ENCODE data around the gene CRABP2. TPM values are rescaled to one million over a fixed set of nuclear protein-coding genes. Genes with fewer than 3 reads are reported as not detected.

CRABP2 gene
- total and polyA plus RNA-seq, 10 of the 15 experiments (the other 5 are each of a cell fraction or from before 2014, with no cell fraction given), result 0.21 to 1.3 (median 0.41) TPM

DNA sequence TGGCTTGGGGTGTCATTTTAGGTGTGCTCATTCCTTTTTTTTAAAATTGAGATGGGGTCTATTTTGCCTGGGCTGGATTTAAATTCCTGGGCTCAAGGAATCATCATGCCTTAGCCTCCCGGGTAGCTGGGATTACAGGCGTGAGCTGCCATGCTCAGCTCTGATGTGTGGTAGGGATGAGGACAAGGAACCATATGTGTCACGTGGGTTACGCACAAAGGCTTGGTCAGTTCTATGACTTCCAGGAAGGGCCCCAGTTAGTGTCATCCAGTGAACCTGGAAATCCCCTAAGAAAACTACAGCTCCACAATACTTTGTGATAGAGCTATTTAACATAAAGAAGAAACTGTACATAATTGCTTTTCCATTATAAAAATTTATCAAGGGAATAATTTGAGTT lies 16.2 kb upstream of the CRABP2 start (continued):
- TF ChIP-seq, protein P1, sequence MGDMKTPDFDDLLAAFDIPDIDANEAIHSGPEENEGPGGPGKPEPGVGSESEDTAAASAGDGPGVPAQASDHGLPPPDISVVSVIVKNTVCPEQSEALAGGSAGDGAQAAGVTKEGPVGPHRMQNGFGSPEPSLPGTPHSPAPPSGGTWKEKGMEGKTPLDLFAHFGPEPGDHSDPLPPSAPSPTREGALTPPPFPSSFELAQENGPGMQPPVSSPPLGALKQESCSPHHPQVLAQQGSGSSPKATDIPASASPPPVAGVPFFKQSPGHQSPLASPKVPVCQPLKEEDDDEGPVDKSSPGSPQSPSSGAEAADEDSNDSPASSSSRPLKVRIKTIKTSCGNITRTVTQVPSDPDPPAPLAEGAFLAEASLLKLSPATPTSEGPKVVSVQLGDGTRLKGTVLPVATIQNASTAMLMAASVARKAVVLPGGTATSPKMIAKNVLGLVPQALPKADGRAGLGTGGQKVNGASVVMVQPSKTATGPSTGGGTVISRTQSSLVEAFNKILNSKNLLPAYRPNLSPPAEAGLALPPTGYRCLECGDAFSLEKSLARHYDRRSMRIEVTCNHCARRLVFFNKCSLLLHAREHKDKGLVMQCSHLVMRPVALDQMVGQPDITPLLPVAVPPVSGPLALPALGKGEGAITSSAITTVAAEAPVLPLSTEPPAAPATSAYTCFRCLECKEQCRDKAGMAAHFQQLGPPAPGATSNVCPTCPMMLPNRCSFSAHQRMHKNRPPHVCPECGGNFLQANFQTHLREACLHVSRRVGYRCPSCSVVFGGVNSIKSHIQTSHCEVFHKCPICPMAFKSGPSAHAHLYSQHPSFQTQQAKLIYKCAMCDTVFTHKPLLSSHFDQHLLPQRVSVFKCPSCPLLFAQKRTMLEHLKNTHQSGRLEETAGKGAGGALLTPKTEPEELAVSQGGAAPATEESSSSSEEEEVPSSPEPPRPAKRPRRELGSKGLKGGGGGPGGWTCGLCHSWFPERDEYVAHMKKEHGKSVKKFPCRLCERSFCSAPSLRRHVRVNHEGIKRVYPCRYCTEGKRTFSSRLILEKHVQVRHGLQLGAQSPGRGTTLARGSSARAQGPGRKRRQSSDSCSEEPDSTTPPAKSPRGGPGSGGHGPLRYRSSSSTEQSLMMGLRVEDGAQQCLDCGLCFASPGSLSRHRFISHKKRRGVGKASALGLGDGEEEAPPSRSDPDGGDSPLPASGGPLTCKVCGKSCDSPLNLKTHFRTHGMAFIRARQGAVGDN (IDR thresholded peaks at IDR 0.05), result peak; percentile 23; the same call in 1 of the 2 replicates
- TF ChIP-seq ZNF274 (IDR thresholded peaks at IDR 0.05; ENCODE audit: insufficient read depth, insufficient read length), result no peak

GRCh38 chr1:156721131-156721530 lies 15.7 kb upstream of the CRABP2 start:
- Histone ChIP-seq H4K20me1 (ENCODE audit: control insufficient read depth, insufficient read depth) (peaks cover 7% of the 10 kb centered on the region), H3K9me3 (replicated peaks; ENCODE audit: control insufficient read depth, insufficient read depth, low read length) (no peaks in the 10 kb centered on the region), H3K36me3 (ENCODE audit: control insufficient read depth in 2 of 2, insufficient read depth in 2 of 2, low read length in 1 of 2) (peaks cover 16 to 39% of the 10 kb centered on the region in 2 experiments), H3K27ac (ENCODE audit: control insufficient read depth, insufficient read depth) (peak overlapping the region; percentile 72), H3K4me3 (no peak overlapping the region), H3K4me1 (ENCODE audit: control insufficient read depth, insufficient read depth, low read length) (peaks cover 16% of the 10 kb centered on the region), H3K9ac (ENCODE audit: control insufficient read depth, insufficient read depth, low read length) (peak overlapping the region; percentile 15; the same call in 1 of the 2 replicates), H3K27me3 (replicated peaks in 1 of 2; ENCODE audit: control insufficient read depth in 2 of 2, insufficient read depth in 2 of 2, low read length in 1 of 2) (no peaks in the 10 kb centered on the region), H3K79me2 (ENCODE audit: control insufficient read depth, insufficient read depth, low read length) (peaks cover 47% of the 10 kb centered on the region), H3K4me2 (ENCODE audit: control insufficient read depth, insufficient read depth) (no peak overlapping the region), H2AFZ (ENCODE audit: control insufficient read depth, low read depth, low read length) (no peak overlapping the region)
- ATAC-seq (peak; percentile 9), FAIRE-seq (no peak), DNase-seq (ENCODE audit: low read depth, low spot score) (no peak)
- intact Hi-C loops (cut with micrococcal nuclease; ENCODE audit: unreplicated experiment) (loop anchor here (10.0 kb wide), 2 partner anchors 56 to 96 kb away; no protein-coding TSS in a partner anchor), in situ Hi-C loops (cut with MboI) (no loop called here)
- no TSS peak for BruUV-seq (replicated peaks)
- ChIA-PET POLR2A (interaction anchor here (0.6 to 0.9 kb wide), 2 partner anchors 7 to 26 kb away, joined by 3 to 4 read pairs; no protein-coding TSS in a partner anchor), RAD21 (ENCODE audit: unreplicated experiment) (interaction anchor here (0.5 to 1.7 kb wide), 11 partner anchors 14 to 319 kb away, joined by 3 to 16 read pairs (median 4); partner anchors contain the start of gene MRPL24), CTCF (interaction anchor here (0.9 to 11.2 kb wide), 13 partner anchors 8 to 169 kb away, joined by 3 to 433 read pairs (median 6); partner anchors contain the start of genes CRABP2, NAXE and NTRK1), SMC1A (ENCODE audit: uncharacterized antibody, unreplicated experiment) (interaction anchor here (0.6 to 10.0 kb wide), 8 partner anchors 9 to 139 kb away, joined by 3 to 168 read pairs (median 4); partner anchors contain the start of gene NTRK1)
- WGBS (ENCODE audit: insufficient coverage, insufficient replicate concordance, low lambda C conversion rate, missing lambda C conversion rate), result 100% methylated on average over 2 of the region's 2 CpGs
- TF ChIP-seq NR2F1 (conservative IDR thresholded peaks at IDR 0.05) (no peak), ZBTB40 (IDR thresholded peaks at IDR 0.05; ENCODE audit: borderline replicate concordance) (no peak), RAD21 (IDR thresholded peaks at IDR 0.05; ENCODE audit: insufficient read depth, low read depth, low read length) (no peak), CBX5 (IDR thresholded peaks at IDR 0.05; ENCODE audit: low read depth) (no peak), BACH1 (IDR thresholded peaks at IDR 0.05; ENCODE audit: borderline replicate concordance) (no peak), GATAD2B (conservative IDR thresholded peaks at IDR 0.05; ENCODE audit: low read depth) (no peak), LARP7 (IDR thresholded peaks at IDR 0.05) (no peak), TBL1XR1 (IDR thresholded peaks at IDR 0.05; ENCODE audit: low read depth, low read length) (no peak), PML (IDR thresholded peaks at IDR 0.05; ENCODE audit: low read length) (no peak), CEBPB (IDR thresholded peaks at IDR 0.05; ENCODE audit: borderline replicate concordance in 1 of 2, low read depth in 2 of 2, low read length in 2 of 2) (no peak)
- TF ChIP-seq, protein P2, sequence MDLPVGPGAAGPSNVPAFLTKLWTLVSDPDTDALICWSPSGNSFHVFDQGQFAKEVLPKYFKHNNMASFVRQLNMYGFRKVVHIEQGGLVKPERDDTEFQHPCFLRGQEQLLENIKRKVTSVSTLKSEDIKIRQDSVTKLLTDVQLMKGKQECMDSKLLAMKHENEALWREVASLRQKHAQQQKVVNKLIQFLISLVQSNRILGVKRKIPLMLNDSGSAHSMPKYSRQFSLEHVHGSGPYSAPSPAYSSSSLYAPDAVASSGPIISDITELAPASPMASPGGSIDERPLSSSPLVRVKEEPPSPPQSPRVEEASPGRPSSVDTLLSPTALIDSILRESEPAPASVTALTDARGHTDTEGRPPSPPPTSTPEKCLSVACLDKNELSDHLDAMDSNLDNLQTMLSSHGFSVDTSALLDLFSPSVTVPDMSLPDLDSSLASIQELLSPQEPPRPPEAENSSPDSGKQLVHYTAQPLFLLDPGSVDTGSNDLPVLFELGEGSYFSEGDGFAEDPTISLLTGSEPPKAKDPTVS (IDR thresholded peaks at IDR 0.05; ENCODE audit: low read depth, low read length), result no peak

Measured in GM12878 (cell line).